ENCODE data around the gene EFEMP2. TPM values are rescaled to one million over a fixed set of nuclear protein-coding genes. Genes with fewer than 3 reads are reported as not detected.

EFEMP2 gene
- total and polyA plus RNA-seq, 3 experiments from 2014 or later = 0.23 to 4.0 (median 3.9) TPM

- Mint-ChIP-seq H3K4me1 (peaks cover 49 to 72% (median 68%) of the 10 kb centered on the region in 3 donors), H3K27ac (peak overlapping the region in 3 of 8 donors; percentile 14 to 94 (median 92)), H3K27me3 (no peaks in the 10 kb centered on the region), H3K36me3 (peaks cover 0 to 49% (median 0%) of the 10 kb centered on the region in 3 donors), H3K4me3 (peak overlapping the region in 2 of 7 donors; percentile 66 to 91), H3K9me3 (no peaks in the 10 kb centered on the region)
- Histone ChIP-seq H3K4me1 (ENCODE audit: insufficient read depth, low read length) (peaks cover 51% of the 10 kb centered on the region), H3K27ac (ENCODE audit: low read depth, low read length) (no peak overlapping the region), H3K9me3 (ENCODE audit: low read length) (no peaks in the 10 kb centered on the region), H3K36me3 (ENCODE audit: insufficient read depth, low read length) (peaks cover 17% of the 10 kb centered on the region), H3K27me3 (ENCODE audit: insufficient read depth, low read length, poor library complexity, severe bottlenecking) (no peaks in the 10 kb centered on the region), H3K4me3 (ENCODE audit: low read length) (no peak overlapping the region)
- POLR2A ChIA-PET = interaction anchor here (2.3 kb wide), 1 partner anchor 23 kb away, joined by 14 read pairs; the partner anchor contains the start of gene MUS81
- DNase-seq = no peak
- CTCF ChIA-PET = interaction anchor here (0.6 to 21.9 kb wide), 11 partner anchors 14 to 244 kb away, joined by 3 to 560 read pairs (median 4); partner anchors contain the start of genes CFL1, CTSW, EFEMP2 and KAT5
Measured at GRCh38 chr11:65883058-65883761, 10.6 kb upstream of the EFEMP2 start.

GRCh38 chr11:65882120-65883057, 9.8 kb upstream of the EFEMP2 start:
- CTCF ChIA-PET = interaction anchor here (0.8 to 21.9 kb wide), 4 partner anchors 8 to 50 kb away, joined by 3 to 560 read pairs (median 5); partner anchors contain the start of genes CCDC85B, CFL1, CTSW and EFEMP2
- H3K36me3 Mint-ChIP-seq = peaks cover 0 to 47% (median 0%) of the 10 kb centered on the region in 3 donors

GRCh38 chr11:65880844-65881421, 8.3 kb upstream of the EFEMP2 start:
- DNase-seq = peak in 1 of 5 donors; percentile 28
- peak overlapping the region; percentile 83 to 98 (median 93) for H3K27ac Mint-ChIP-seq
- H3K4me1 ChIP-seq (ENCODE audit: insufficient read depth, low read length) = peaks cover 46% of the 10 kb centered on the region
- H3K4me3 Mint-ChIP-seq = peak overlapping the region; percentile 84 to 92 (median 89)
- no peaks in the 10 kb centered on the region for H3K27me3 ChIP-seq (ENCODE audit: insufficient read depth, low read length, poor library complexity, severe bottlenecking)
- ChIA-PET POLR2A (interaction anchor here (0.8 to 1.7 kb wide), 3 partner anchors 9 to 25 kb away, joined by 3 to 7 read pairs (median 4); partner anchors contain the start of gene CCDC85B), CTCF (interaction anchor here (21.9 to 24.5 kb wide), 2 partner anchors 7 to 12 kb away, joined by 560 read pairs; partner anchors contain the start of genes CCDC85B, CFL1, CTSW and EFEMP2)
- peaks cover 0 to 3% of the 10 kb centered on the region in 2 donors for H3K27me3 Mint-ChIP-seq
- H3K9me3 ChIP-seq (ENCODE audit: low read length) = no peaks in the 10 kb centered on the region
- H3K27ac ChIP-seq (ENCODE audit: low read depth, low read length) = peak overlapping the region; percentile 48
- peaks cover 0 to 35% (median 0%) of the 10 kb centered on the region in 3 donors for H3K36me3 Mint-ChIP-seq
- H3K36me3 ChIP-seq (ENCODE audit: insufficient read depth, low read length) = peaks cover 17% of the 10 kb centered on the region
- H3K4me3 ChIP-seq (ENCODE audit: low read length) = peak overlapping the region; percentile 15
- peaks cover 45 to 61% (median 49%) of the 10 kb centered on the region in 3 donors for H3K4me1 Mint-ChIP-seq
- H3K9me3 Mint-ChIP-seq = no peaks in the 10 kb centered on the region

More at GRCh38 chr11:65882120-65883057, 9.8 kb upstream of the EFEMP2 start:
- Histone ChIP-seq H3K4me1 (ENCODE audit: insufficient read depth, low read length) (peaks cover 47% of the 10 kb centered on the region), H3K4me3 (ENCODE audit: low read length) (no peak overlapping the region), H3K9me3 (ENCODE audit: low read length) (no peaks in the 10 kb centered on the region), H3K27me3 (ENCODE audit: insufficient read depth, low read length, poor library complexity, severe bottlenecking) (no peaks in the 10 kb centered on the region), H3K27ac (ENCODE audit: low read depth, low read length) (no peak overlapping the region), H3K36me3 (ENCODE audit: insufficient read depth, low read length) (peaks cover 17% of the 10 kb centered on the region)
- no peaks in the 10 kb centered on the region for H3K9me3 Mint-ChIP-seq
- H3K4me1 Mint-ChIP-seq = peaks cover 48 to 69% (median 61%) of the 10 kb centered on the region in 3 donors
- H3K4me3 Mint-ChIP-seq = peak overlapping the region in 5 of 7 donors; percentile 6 to 91 (median 57)
- H3K27ac Mint-ChIP-seq = peak overlapping the region in 5 of 8 donors; percentile 47 to 94 (median 85)
- POLR2A ChIA-PET = no interaction called here
- H3K27me3 Mint-ChIP-seq = no peaks in the 10 kb centered on the region
- no peak for DNase-seq

GRCh38 chr11:65880027-65880426, 7.4 kb upstream of the EFEMP2 start:
- Histone ChIP-seq H3K27ac (ENCODE audit: low read depth, low read length) (peak overlapping the region; percentile 64), H3K4me3 (ENCODE audit: low read length) (peak overlapping the region; percentile 73)
- H3K4me1 Mint-ChIP-seq = peaks cover 44 to 56% (median 46%) of the 10 kb centered on the region in 3 donors

GRCh38 chr11:65879617-65880016, 7.0 kb upstream of the EFEMP2 start, which contains the start of gene CTSW:
TSS of gene CTSW (plus strand) at chr11:65879837. CDS start at chr11:65879855, 18 bp downstream.
- Mint-ChIP-seq H3K4me1 (peaks cover 40 to 53% (median 42%) of the 10 kb centered on the region in 3 donors), H3K4me3 (peak within 1 kb of the TSS; percentile 84 to 92 (median 89)), H3K27ac (peak within 1 kb of the TSS; percentile 85 to 98 (median 93)), H3K27me3 (peaks cover 0 to 3% of the 10 kb centered on the region in 2 donors), H3K9me3 (no peaks in the 10 kb centered on the region), H3K36me3 (peaks cover 0 to 27% (median 0%) of the 10 kb centered on the region in 3 donors)
- CTCF ChIA-PET = interaction anchor here (21.9 to 24.5 kb wide), 2 partner anchors 9 to 11 kb away, joined by 560 read pairs; partner anchors contain the start of genes CCDC85B, CFL1, CTSW and EFEMP2
- Histone ChIP-seq H3K27ac (ENCODE audit: low read depth, low read length) (peak within 1 kb of the TSS; percentile 64), H3K4me1 (ENCODE audit: insufficient read depth, low read length) (peaks cover 40% of the 10 kb centered on the region), H3K9me3 (ENCODE audit: low read length) (no peaks in the 10 kb centered on the region), H3K36me3 (ENCODE audit: insufficient read depth, low read length) (peaks cover 17% of the 10 kb centered on the region), H3K4me3 (ENCODE audit: low read length) (peak within 1 kb of the TSS; percentile 73), H3K27me3 (ENCODE audit: insufficient read depth, low read length, poor library complexity, severe bottlenecking) (no peaks in the 10 kb centered on the region)
- peak; percentile 48 to 71 (median 58) for DNase-seq
- POLR2A ChIA-PET = interaction anchor here (1.0 to 1.7 kb wide), 4 partner anchors 11 to 24 kb away, joined by 3 to 7 read pairs (median 3); partner anchors contain the start of gene CCDC85B

More at GRCh38 chr11:65880027-65880426, 7.4 kb upstream of the EFEMP2 start:
- Histone ChIP-seq H3K9me3 (ENCODE audit: low read length) (no peaks in the 10 kb centered on the region), H3K27me3 (ENCODE audit: insufficient read depth, low read length, poor library complexity, severe bottlenecking) (no peaks in the 10 kb centered on the region), H3K36me3 (ENCODE audit: insufficient read depth, low read length) (peaks cover 17% of the 10 kb centered on the region), H3K4me1 (ENCODE audit: insufficient read depth, low read length) (peaks cover 44% of the 10 kb centered on the region)
- CTCF ChIA-PET = interaction anchor here (21.9 to 24.5 kb wide), 2 partner anchors 8 to 11 kb away, joined by 560 read pairs; partner anchors contain the start of genes CCDC85B, CFL1, CTSW and EFEMP2
- Mint-ChIP-seq H3K27me3 (peaks cover 0 to 3% of the 10 kb centered on the region in 2 donors), H3K9me3 (no peaks in the 10 kb centered on the region), H3K36me3 (peaks cover 0 to 31% (median 0%) of the 10 kb centered on the region in 3 donors), H3K4me3 (peak overlapping the region; percentile 84 to 92 (median 89)), H3K27ac (peak overlapping the region; percentile 85 to 98 (median 93))
- DNase-seq = no peak
- POLR2A ChIA-PET = interaction anchor here (1.2 to 1.7 kb wide), 2 partner anchors 10 to 24 kb away, joined by 3 to 7 read pairs; partner anchors contain the start of gene CCDC85B

- no peaks in the 10 kb centered on the region for H3K9me3 ChIP-seq (ENCODE audit: low read length)
- Mint-ChIP-seq H3K9me3 (no peaks in the 10 kb centered on the region), H3K4me3 (peak overlapping the region; percentile 81 to 93 (median 88)), H3K36me3 (no peaks in the 10 kb centered on the region), H3K27me3 (peaks cover 0 to 3% of the 10 kb centered on the region in 2 donors), H3K4me1 (peaks cover 23 to 49% (median 32%) of the 10 kb centered on the region in 3 donors), H3K27ac (peak overlapping the region; percentile 80 to 99 (median 92))
- H3K27me3 ChIP-seq (ENCODE audit: insufficient read depth, low read length, poor library complexity, severe bottlenecking) = no peaks in the 10 kb centered on the region
- peaks cover 28% of the 10 kb centered on the region for H3K4me1 ChIP-seq (ENCODE audit: insufficient read depth, low read length)
- H3K4me3 ChIP-seq (ENCODE audit: low read length) = peak overlapping the region; percentile 82
- ChIA-PET CTCF (interaction anchor here (0.9 to 24.5 kb wide), 6 partner anchors 14 to 194 kb away, joined by 3 to 560 read pairs (median 4); partner anchors contain the start of genes AP5B1, CCDC85B, CFL1 and CTSW), POLR2A (interaction anchor here (1.0 to 2.3 kb wide), 9 partner anchors 11 to 499 kb away, joined by 3 to 13 read pairs (median 4); partner anchors contain the start of genes CCDC85B, FIBP, MUS81 and SNX32)
- peak; percentile 94 to 98 (median 96) for DNase-seq
- no peaks in the 10 kb centered on the region for H3K36me3 ChIP-seq (ENCODE audit: insufficient read depth, low read length)
- peak overlapping the region; percentile 76 for H3K27ac ChIP-seq (ENCODE audit: low read depth, low read length)
Measured at GRCh38 chr11:65873318-65874156, 937 bp upstream of the EFEMP2 start.

Data from CD8-positive, alpha-beta memory T cell (primary cell).